Gastroesophageal sphincter (tissue), 3 donors: ENCODE data around the gene MBOAT2.

Experiments used
- CTCF ChIP-seq, 4 experiments: fragments of 200-600 bp in 2 of 4; fragments of 450-650 bp in 2 of 4; sonication (generic) in 1 of 4; IDR thresholded peaks; one replicate each; pipeline ENCODE4 v1.5.1; 2017 to 2019; ENCODE audit warnings: antibody characterized with exemption in 4 of 4, mild to moderate bottlenecking in 2 of 4, moderate library complexity in 2 of 4
- EP300 ChIP-seq: sonication (generic); formaldehyde crosslinking; IDR thresholded peaks from one replicate; pipeline ENCODE4 v1.6.1; 2017; ENCODE audit warnings: antibody characterized with exemption, mild to moderate bottlenecking
- POLR2A ChIP-seq, 2 donors: fragments of 450-650 bp; IDR thresholded peaks; one replicate each; pipeline ENCODE4 v1.6.1; 2017; ENCODE audit warnings: antibody characterized with exemption in 2 of 2, mild to moderate bottlenecking in 2 of 2, moderate library complexity in 1 of 2
- POLR2AphosphoS5 ChIP-seq: sonication (generic); formaldehyde crosslinking; IDR thresholded peaks from one replicate; pipeline ENCODE4 v1.6.1; 2017; ENCODE audit warnings: antibody characterized with exemption

- no peak for TF ChIP-seq CTCF (IDR thresholded peaks at IDR 0.05)
- TF ChIP-seq POLR2A (IDR thresholded peaks at IDR 0.05): no peak
- TF ChIP-seq POLR2AphosphoS5: no peak
- no peak for TF ChIP-seq EP300
Measured at GRCh38 chr2:9015998-9016397, 12.5 kb upstream of the MBOAT2 start.
